IgD-negative memory B cell (primary cell): ENCODE data around the gene HTR7. TPM values are rescaled to one million over a fixed set of nuclear protein-coding genes. Genes with fewer than 3 reads are reported as not detected.

Experiments used
- H3K27ac Mint-ChIP-seq, 3 donors: one replicate each; pipeline ENCODE4 v1.8.0; 2020 to 2022; ENCODE audit warnings: mild to moderate bottlenecking in 3 of 3, mixed read lengths in 3 of 3, moderate library complexity in 1 of 3
- H3K27me3 Mint-ChIP-seq: one replicate; pipeline ENCODE4 v1.8.0; 2021; ENCODE audit warnings: mixed read lengths
- H3K36me3 Mint-ChIP-seq: one replicate; pipeline ENCODE4 v1.8.0; 2020; ENCODE audit warnings: mild to moderate bottlenecking, mixed read lengths
- H3K4me1 Mint-ChIP-seq, 3 donors: one replicate each; pipeline ENCODE4 v1.8.0; 2020 to 2022; ENCODE audit warnings: mixed read lengths in 3 of 3, mild to moderate bottlenecking in 1 of 3
- H3K4me3 Mint-ChIP-seq, 4 donors: one replicate each; pipeline ENCODE4 v1.8.0; 2020 to 2022; ENCODE audit warnings: mild to moderate bottlenecking in 4 of 4, mixed read lengths in 4 of 4, moderate library complexity in 3 of 4
- H3K9me3 Mint-ChIP-seq, 3 donors: one replicate each; pipeline ENCODE4 v1.8.0; 2020 to 2021; ENCODE audit warnings: mixed read lengths in 3 of 3, mild to moderate bottlenecking in 1 of 3
- polyA plus RNA-seq: library from polyadenylated mRNA; unstranded; fragments of 300-500 nt; fragmentation: Illumina TruSeq; gene quantifications from one replicate; pipeline ENCODE4 v1.2.3, GENCODE V29; 2021

HTR7 gene
- polyA plus RNA-seq, 1 donor from 2014 or later = not detected

- peaks cover 0 to 1% (median 0%) of the 10 kb centered on the region in 3 donors for H3K4me1 Mint-ChIP-seq
- H3K4me3 Mint-ChIP-seq = no peak overlapping the region
- H3K36me3 Mint-ChIP-seq = peaks cover 1% of the 10 kb centered on the region
- no peak overlapping the region for H3K27ac Mint-ChIP-seq
- peaks cover 0 to 4% (median 1%) of the 10 kb centered on the region in 3 donors for H3K9me3 Mint-ChIP-seq
- peaks cover 7% of the 10 kb centered on the region for H3K27me3 Mint-ChIP-seq
These were observed 82.3 kb downstream of the HTR7 start for GRCh38 chr10:90775351-90776028.

GRCh38 chr10:90769946-90770841 lies 87.6 kb downstream of the HTR7 start:
- Mint-ChIP-seq H3K27me3 (peaks cover 7% of the 10 kb centered on the region), H3K4me3 (no peak overlapping the region), H3K27ac (no peak overlapping the region), H3K9me3 (peaks cover 0 to 9% (median 3%) of the 10 kb centered on the region in 3 donors), H3K36me3 (no peaks in the 10 kb centered on the region), H3K4me1 (no peaks in the 10 kb centered on the region)

GRCh38 chr10:90751107-90751997 lies 106.5 kb downstream of the HTR7 start:
- Mint-ChIP-seq H3K27me3 (peaks cover 13% of the 10 kb centered on the region), H3K4me3 (no peak overlapping the region), H3K36me3 (no peaks in the 10 kb centered on the region), H3K9me3 (no peaks in the 10 kb centered on the region), H3K4me1 (no peaks in the 10 kb centered on the region), H3K27ac (no peak overlapping the region)

GRCh38 chr10:90746829-90747228 lies 111.0 kb downstream of the HTR7 start:
- no peak overlapping the region for H3K27ac Mint-ChIP-seq
- no peaks in the 10 kb centered on the region for H3K9me3 Mint-ChIP-seq
- no peaks in the 10 kb centered on the region for H3K4me1 Mint-ChIP-seq
- H3K27me3 Mint-ChIP-seq = peaks cover 12% of the 10 kb centered on the region
- H3K4me3 Mint-ChIP-seq = no peak overlapping the region
- no peaks in the 10 kb centered on the region for H3K36me3 Mint-ChIP-seq

- no peaks in the 10 kb centered on the region for H3K9me3 Mint-ChIP-seq
- H3K27me3 Mint-ChIP-seq = peaks cover 6% of the 10 kb centered on the region
- no peaks in the 10 kb centered on the region for H3K36me3 Mint-ChIP-seq
- H3K4me3 Mint-ChIP-seq = no peak overlapping the region
- H3K4me1 Mint-ChIP-seq = no peaks in the 10 kb centered on the region
- H3K27ac Mint-ChIP-seq = no peak overlapping the region
These were observed 112.3 kb downstream of the HTR7 start for GRCh38 chr10:90745565-90745964.

GRCh38 chr10:90743291-90743690 lies 114.5 kb downstream of the HTR7 start:
- Mint-ChIP-seq H3K36me3 (no peaks in the 10 kb centered on the region), H3K27ac (no peak overlapping the region), H3K4me1 (no peaks in the 10 kb centered on the region), H3K4me3 (no peak overlapping the region), H3K9me3 (no peaks in the 10 kb centered on the region), H3K27me3 (peaks cover 3% of the 10 kb centered on the region)

- H3K4me1 Mint-ChIP-seq = no peaks in the 10 kb centered on the region
- no peak overlapping the region for H3K27ac Mint-ChIP-seq
- H3K27me3 Mint-ChIP-seq = no peaks in the 10 kb centered on the region
- no peaks in the 10 kb centered on the region for H3K9me3 Mint-ChIP-seq
- no peaks in the 10 kb centered on the region for H3K36me3 Mint-ChIP-seq
- H3K4me3 Mint-ChIP-seq = no peak overlapping the region
These were observed 115.8 kb downstream of the HTR7 start for GRCh38 chr10:90741926-90742565.

GRCh38 chr10:90740265-90740664 lies 117.6 kb downstream of the HTR7 start:
- no peak overlapping the region for H3K27ac Mint-ChIP-seq
- H3K9me3 Mint-ChIP-seq = no peaks in the 10 kb centered on the region
- no peaks in the 10 kb centered on the region for H3K27me3 Mint-ChIP-seq
- no peak overlapping the region for H3K4me3 Mint-ChIP-seq
- H3K36me3 Mint-ChIP-seq = no peaks in the 10 kb centered on the region
- H3K4me1 Mint-ChIP-seq = no peaks in the 10 kb centered on the region

GRCh38 chr10:90738885-90739284 lies 119.0 kb downstream of the HTR7 start:
- no peak overlapping the region for H3K4me3 Mint-ChIP-seq
- no peaks in the 10 kb centered on the region for H3K27me3 Mint-ChIP-seq
- no peaks in the 10 kb centered on the region for H3K4me1 Mint-ChIP-seq
- no peak overlapping the region for H3K27ac Mint-ChIP-seq
- no peaks in the 10 kb centered on the region for H3K36me3 Mint-ChIP-seq
- no peaks in the 10 kb centered on the region for H3K9me3 Mint-ChIP-seq

- H3K9me3 Mint-ChIP-seq = no peaks in the 10 kb centered on the region
- H3K36me3 Mint-ChIP-seq = no peaks in the 10 kb centered on the region
- no peaks in the 10 kb centered on the region for H3K27me3 Mint-ChIP-seq
- no peak overlapping the region for H3K4me3 Mint-ChIP-seq
- no peak overlapping the region for H3K27ac Mint-ChIP-seq
- no peaks in the 10 kb centered on the region for H3K4me1 Mint-ChIP-seq
These were observed 123.4 kb downstream of the HTR7 start for GRCh38 chr10:90734415-90734814.

GRCh38 chr10:90732581-90732980 lies 125.3 kb downstream of the HTR7 start:
- no peaks in the 10 kb centered on the region for H3K27me3 Mint-ChIP-seq
- no peaks in the 10 kb centered on the region for H3K4me1 Mint-ChIP-seq
- H3K27ac Mint-ChIP-seq = no peak overlapping the region
- no peaks in the 10 kb centered on the region for H3K9me3 Mint-ChIP-seq
- no peak overlapping the region for H3K4me3 Mint-ChIP-seq
- no peaks in the 10 kb centered on the region for H3K36me3 Mint-ChIP-seq

- Mint-ChIP-seq H3K9me3 (no peaks in the 10 kb centered on the region), H3K36me3 (no peaks in the 10 kb centered on the region), H3K4me3 (peak overlapping the region in 1 of 4 donors; percentile 55), H3K27me3 (peaks cover 1% of the 10 kb centered on the region), H3K4me1 (peaks cover 0 to 2% (median 0%) of the 10 kb centered on the region in 3 donors), H3K27ac (no peak overlapping the region)
These were observed 134.3 kb downstream of the HTR7 start for GRCh38 chr10:90723416-90724068.

- Mint-ChIP-seq H3K36me3 (no peaks in the 10 kb centered on the region), H3K9me3 (no peaks in the 10 kb centered on the region), H3K4me3 (no peak overlapping the region), H3K27me3 (peaks cover 1% of the 10 kb centered on the region), H3K4me1 (peaks cover 0 to 2% (median 0%) of the 10 kb centered on the region in 3 donors), H3K27ac (no peak overlapping the region)
These were observed 135.0 kb downstream of the HTR7 start for GRCh38 chr10:90722832-90723231.

GRCh38 chr10:90718182-90718581 lies 139.7 kb downstream of the HTR7 start:
- Mint-ChIP-seq H3K27ac (no peak overlapping the region), H3K36me3 (no peaks in the 10 kb centered on the region), H3K27me3 (peaks cover 3% of the 10 kb centered on the region), H3K9me3 (no peaks in the 10 kb centered on the region), H3K4me1 (no peaks in the 10 kb centered on the region), H3K4me3 (no peak overlapping the region)
